Fibroblast of mammary gland (primary cell): Measurements from ENCODE around the gene OTOG.

Experiments
- DNase-seq: peaks from one replicate; pipeline ENCODE4 v3.0.0-alpha.2; 2010; ENCODE audit warnings: low read depth
- H3K4me3 ChIP-seq: 2 replicates; pipeline ENCODE4 v1.5.1; 2011; ENCODE audit warnings: low read depth, mild to moderate bottlenecking, low read length, moderate library complexity; ENCODE audit not compliant: control insufficient read depth
- CTCF ChIP-seq: conservative IDR thresholded peaks from 2 replicates; pipeline ENCODE4 v1.5.1; 2011; ENCODE audit warnings: low read depth, low read length, inconsistent platforms; ENCODE audit not compliant: control insufficient read depth, insufficient read depth

The OTOG gene

GRCh38 chr11:17563961-17564686 lies 17.1 kb downstream of the OTOG start:
- DNase-seq: no peak
- no peak for TF ChIP-seq CTCF
- no peak overlapping the region for H3K4me3 ChIP-seq

GRCh38 chr11:17564687-17565042 lies 17.6 kb downstream of the OTOG start:
- TF ChIP-seq CTCF: peak; percentile 39
- H3K4me3 ChIP-seq: no peak overlapping the region
- no peak for DNase-seq

GRCh38 chr11:17568944-17569343 lies 21.9 kb downstream of the OTOG start:
- DNase-seq: no peak
- TF ChIP-seq CTCF: no peak
- no peak overlapping the region for H3K4me3 ChIP-seq

DNA sequence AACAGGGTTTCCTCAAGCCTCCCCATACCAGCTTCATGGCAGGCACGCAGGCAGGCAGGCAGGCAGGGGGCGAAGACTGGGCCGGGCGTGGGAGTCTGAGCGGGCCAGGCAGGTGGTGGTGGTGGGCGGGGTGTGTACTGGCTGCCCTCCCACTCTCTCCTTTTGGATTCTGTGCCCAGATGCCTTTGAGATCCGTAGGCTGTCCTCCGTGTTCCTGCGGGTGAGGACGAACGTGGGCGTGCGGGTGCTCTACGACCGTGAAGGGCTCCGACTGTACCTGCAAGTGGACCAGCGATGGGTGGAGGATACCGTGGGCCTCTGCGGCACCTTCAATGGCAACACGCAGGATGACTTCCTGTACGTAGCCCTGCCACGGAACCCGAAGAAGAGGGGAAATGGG lies 23.0 kb downstream of the OTOG start:
- no peak for DNase-seq
- no peak overlapping the region for H3K4me3 ChIP-seq
- TF ChIP-seq CTCF: no peak

- no peak for TF ChIP-seq CTCF
- no peak overlapping the region for H3K4me3 ChIP-seq
- no peak for DNase-seq
Measured at GRCh38 chr11:17571431-17572358, 24.6 kb downstream of the OTOG start.

- no peak for TF ChIP-seq CTCF
- no peak for DNase-seq
- no peak overlapping the region for H3K4me3 ChIP-seq
Measured at GRCh38 chr11:17572359-17572690, 25.3 kb downstream of the OTOG start.
